Ishikawa (cell line): ENCODE data around the gene CXorf58.

ENCODE experiments used
- CEBPB ChIP-seq: IDR thresholded peaks from 2 replicates; pipeline ENCODE4 v1.6.1; 2012
- CREB1 ChIP-seq: IDR thresholded peaks from 2 replicates; pipeline ENCODE4 v1.6.1; 2012; ENCODE audit warnings: low read depth
- EGR1 ChIP-seq: IDR thresholded peaks from 2 replicates; pipeline ENCODE4 v1.6.1; 2012
- EP300 ChIP-seq: IDR thresholded peaks from 2 replicates; pipeline ENCODE4 v1.6.1; 2012; ENCODE audit warnings: borderline replicate concordance
- FOXM1 ChIP-seq: IDR thresholded peaks from 2 replicates; pipeline ENCODE4 v1.6.1; 2012; ENCODE audit warnings: low read depth, borderline replicate concordance
- NFIC ChIP-seq: IDR thresholded peaks from 2 replicates; pipeline ENCODE4 v1.6.1; 2012
- RAD21 ChIP-seq: IDR thresholded peaks from 2 replicates; pipeline ENCODE4 v1.6.1; 2012; ENCODE audit warnings: low read depth
- TAF1 ChIP-seq: IDR thresholded peaks from 2 replicates; pipeline ENCODE4 v1.6.1; 2012; ENCODE audit warnings: low read depth, mild to moderate bottlenecking
- TCF12 ChIP-seq: IDR thresholded peaks from 2 replicates; pipeline ENCODE4 v1.6.1; 2012; ENCODE audit warnings: low read depth
- TEAD4 ChIP-seq: IDR thresholded peaks from 2 replicates; pipeline ENCODE4 v1.6.1; 2012
- YY1 ChIP-seq: IDR thresholded peaks from 2 replicates; pipeline ENCODE4 v1.6.1; 2012; ENCODE audit warnings: low read depth
- ZBTB7A ChIP-seq: IDR thresholded peaks from 2 replicates; pipeline ENCODE4 v1.6.1; 2012; ENCODE audit warnings: low read depth
- TF ChIP-seq, protein P1 (sequence below): IDR thresholded peaks from 2 replicates; pipeline ENCODE4 v1.6.1; 2012; ENCODE audit warnings: low read depth, mild to moderate bottlenecking
- TF ChIP-seq, protein P2 (sequence below): IDR thresholded peaks from 2 replicates; pipeline ENCODE4 v1.6.1; 2012
- TF ChIP-seq, protein P3 (sequence below): IDR thresholded peaks from 2 replicates; pipeline ENCODE4 v1.6.1; 2012

CXorf58 gene

DNA sequence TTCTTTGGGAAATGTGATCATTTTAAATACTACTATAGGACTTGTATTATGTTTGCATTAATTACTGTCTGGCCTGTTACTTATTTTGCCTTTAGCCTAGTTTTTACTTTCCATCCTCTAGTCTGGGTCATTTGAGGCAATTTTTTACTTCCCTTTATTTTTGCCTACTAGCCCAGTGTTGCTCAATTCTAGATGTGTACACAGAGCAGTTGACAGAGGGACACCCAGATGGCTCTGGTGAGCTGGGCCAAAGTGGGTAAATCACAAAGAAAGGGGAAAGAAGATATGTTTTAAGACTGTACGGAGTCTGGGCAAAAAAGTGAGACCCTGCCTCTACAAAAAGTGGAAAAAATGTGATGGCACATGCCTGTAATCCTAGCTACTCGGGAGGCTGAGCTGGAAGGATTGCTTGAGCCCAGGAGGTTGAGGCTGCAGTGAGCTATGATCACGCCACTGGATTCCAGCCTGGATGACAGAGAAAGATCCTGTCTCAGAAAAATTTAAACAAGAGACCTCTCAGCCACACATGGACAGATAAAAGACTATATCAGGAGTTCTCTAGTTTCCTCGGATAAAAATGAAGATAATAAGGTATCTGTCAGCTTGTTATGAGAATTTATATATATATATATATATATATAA, 35.8 kb upstream of the CXorf58 start:
- no peak for TF ChIP-seq CEBPB
- no peak for TF ChIP-seq TAF1
- TF ChIP-seq, protein P1, sequence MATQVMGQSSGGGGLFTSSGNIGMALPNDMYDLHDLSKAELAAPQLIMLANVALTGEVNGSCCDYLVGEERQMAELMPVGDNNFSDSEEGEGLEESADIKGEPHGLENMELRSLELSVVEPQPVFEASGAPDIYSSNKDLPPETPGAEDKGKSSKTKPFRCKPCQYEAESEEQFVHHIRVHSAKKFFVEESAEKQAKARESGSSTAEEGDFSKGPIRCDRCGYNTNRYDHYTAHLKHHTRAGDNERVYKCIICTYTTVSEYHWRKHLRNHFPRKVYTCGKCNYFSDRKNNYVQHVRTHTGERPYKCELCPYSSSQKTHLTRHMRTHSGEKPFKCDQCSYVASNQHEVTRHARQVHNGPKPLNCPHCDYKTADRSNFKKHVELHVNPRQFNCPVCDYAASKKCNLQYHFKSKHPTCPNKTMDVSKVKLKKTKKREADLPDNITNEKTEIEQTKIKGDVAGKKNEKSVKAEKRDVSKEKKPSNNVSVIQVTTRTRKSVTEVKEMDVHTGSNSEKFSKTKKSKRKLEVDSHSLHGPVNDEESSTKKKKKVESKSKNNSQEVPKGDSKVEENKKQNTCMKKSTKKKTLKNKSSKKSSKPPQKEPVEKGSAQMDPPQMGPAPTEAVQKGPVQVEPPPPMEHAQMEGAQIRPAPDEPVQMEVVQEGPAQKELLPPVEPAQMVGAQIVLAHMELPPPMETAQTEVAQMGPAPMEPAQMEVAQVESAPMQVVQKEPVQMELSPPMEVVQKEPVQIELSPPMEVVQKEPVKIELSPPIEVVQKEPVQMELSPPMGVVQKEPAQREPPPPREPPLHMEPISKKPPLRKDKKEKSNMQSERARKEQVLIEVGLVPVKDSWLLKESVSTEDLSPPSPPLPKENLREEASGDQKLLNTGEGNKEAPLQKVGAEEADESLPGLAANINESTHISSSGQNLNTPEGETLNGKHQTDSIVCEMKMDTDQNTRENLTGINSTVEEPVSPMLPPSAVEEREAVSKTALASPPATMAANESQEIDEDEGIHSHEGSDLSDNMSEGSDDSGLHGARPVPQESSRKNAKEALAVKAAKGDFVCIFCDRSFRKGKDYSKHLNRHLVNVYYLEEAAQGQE: no peak
- TF ChIP-seq, protein P2, sequence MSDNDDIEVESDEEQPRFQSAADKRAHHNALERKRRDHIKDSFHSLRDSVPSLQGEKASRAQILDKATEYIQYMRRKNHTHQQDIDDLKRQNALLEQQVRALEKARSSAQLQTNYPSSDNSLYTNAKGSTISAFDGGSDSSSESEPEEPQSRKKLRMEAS: no peak
- no peak for TF ChIP-seq TEAD4
- TF ChIP-seq ZBTB7A: no peak
- TF ChIP-seq EP300: no peak
- no peak for TF ChIP-seq TCF12
- TF ChIP-seq NFIC: no peak
- no peak for TF ChIP-seq EGR1
- no peak for TF ChIP-seq RAD21
- TF ChIP-seq YY1: no peak
- TF ChIP-seq FOXM1: no peak
- TF ChIP-seq, protein P3, sequence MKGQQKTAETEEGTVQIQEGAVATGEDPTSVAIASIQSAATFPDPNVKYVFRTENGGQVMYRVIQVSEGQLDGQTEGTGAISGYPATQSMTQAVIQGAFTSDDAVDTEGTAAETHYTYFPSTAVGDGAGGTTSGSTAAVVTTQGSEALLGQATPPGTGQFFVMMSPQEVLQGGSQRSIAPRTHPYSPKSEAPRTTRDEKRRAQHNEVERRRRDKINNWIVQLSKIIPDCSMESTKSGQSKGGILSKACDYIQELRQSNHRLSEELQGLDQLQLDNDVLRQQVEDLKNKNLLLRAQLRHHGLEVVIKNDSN: no peak

DNA sequence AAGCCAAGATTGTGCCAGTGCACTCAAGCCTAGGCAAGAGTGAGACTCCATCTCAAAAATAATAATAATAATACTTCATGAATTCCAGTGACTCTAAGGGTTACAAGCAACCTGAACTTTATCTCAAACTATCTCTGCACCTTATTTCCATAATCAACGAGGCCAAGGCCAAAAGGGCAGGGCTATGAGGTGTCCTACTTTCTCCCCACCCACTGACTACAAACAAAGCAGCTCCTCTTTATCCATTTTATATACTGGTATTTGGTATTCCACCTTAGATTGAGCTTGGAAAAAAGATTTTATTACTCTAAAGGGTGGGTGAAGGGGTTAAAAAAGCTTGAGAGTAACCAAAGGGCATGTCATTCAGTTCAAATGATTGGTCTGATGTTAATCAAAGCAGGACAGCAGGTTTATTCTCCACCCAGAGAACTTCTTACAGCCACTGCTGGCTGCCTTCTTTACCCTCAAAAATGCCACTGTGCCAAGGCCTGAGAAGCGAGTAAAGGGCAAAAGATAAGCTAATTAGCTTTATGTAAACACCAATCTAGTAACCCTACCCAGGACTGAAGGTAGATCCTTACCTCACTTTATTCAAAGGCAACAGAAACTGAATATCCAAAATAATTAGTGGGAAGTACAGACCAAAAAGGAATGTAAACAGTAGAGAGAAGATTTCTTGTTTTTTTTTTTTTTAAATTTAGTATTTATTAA, 28.3 kb upstream of the CXorf58 start:
- TF ChIP-seq, protein P1: no peak
- TF ChIP-seq RAD21 (no peak), TEAD4 (no peak), EP300 (no peak), TAF1 (no peak), CEBPB (no peak), YY1 (no peak), NFIC (no peak), EGR1 (no peak), TCF12 (no peak), FOXM1 (no peak), CREB1 (no peak), ZBTB7A (no peak)
- TF ChIP-seq, protein P2: no peak
- TF ChIP-seq, protein P3: no peak

DNA sequence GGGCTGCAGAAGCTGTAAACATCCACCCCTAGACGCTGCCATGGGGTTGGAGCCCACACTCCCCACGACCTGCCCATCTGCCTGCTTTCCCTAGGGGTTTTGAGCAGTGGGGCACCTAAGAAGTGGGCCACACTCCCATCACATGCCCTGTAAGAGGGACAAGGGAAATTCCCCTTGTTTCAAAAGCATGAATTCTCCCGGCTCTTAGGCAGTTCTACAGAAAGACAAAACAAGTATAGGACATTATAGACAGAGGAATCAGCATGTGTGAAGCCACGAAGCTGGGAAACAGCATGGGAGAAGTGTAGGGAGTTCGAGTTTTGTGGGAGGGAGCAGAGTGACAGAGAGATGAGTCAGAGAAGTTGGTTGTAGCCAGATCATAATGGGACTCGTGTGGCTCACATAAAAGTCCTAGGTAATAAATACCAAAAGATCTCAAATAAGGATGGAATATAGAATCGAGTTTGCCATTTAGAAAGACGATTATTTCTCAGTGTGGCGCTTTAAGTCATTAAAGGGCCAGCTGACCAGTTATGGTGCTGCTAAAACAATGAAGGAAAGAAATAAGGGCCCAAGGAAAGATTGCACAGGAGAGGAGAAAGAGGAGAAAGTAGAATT, 24.0 kb upstream of the CXorf58 start:
- TF ChIP-seq, protein P2: peak; percentile 55
- TF ChIP-seq CREB1 (no peak), TAF1 (no peak)
- TF ChIP-seq, protein P1: no peak
